SK-N-SH (cell line): ENCODE measurements around the gene HRH2. TPM values are rescaled to one million over a fixed set of nuclear protein-coding genes. Genes with fewer than 3 reads are reported as not detected.

Source experiments
- CTCF ChIA-PET: fragments of 300-600, 350-600 bp; formaldehyde crosslinking; extraction: SDS; loops from one replicate; lab custom pipeline; 2021; lab: Yijun Ruan, JAX
- POLR2A ChIA-PET: fragments of 350-600 bp; sonication (Branson Sonifier 250); formaldehyde crosslinking; extraction: SDS; loops from one replicate; lab custom pipeline; 2020; ENCODE audit warnings: antibody characterized with exemption, inconsistent platforms; lab: Yijun Ruan, JAX
- DNase-seq: peaks from one replicate; pipeline ENCODE4 v3.0.0; 2012
- H2AFZ ChIP-seq: fragments of 200-600 bp; sonication (generic); 2 replicates; pipeline ENCODE4 v1.8.1; 2016; ENCODE audit warnings: antibody characterized with exemption, mild to moderate bottlenecking, low read depth
- H3F3A ChIP-seq: fragments of 200-600 bp; sonication (generic); replicated peaks from 2 replicates; pipeline ENCODE3; 2016; ENCODE audit warnings: antibody characterized with exemption, mild to moderate bottlenecking; ENCODE audit not compliant: insufficient read depth
- H3K27ac ChIP-seq, 2 experiments: fragments of 200-500 bp in 1 of 2; fragments of 200-600 bp in 1 of 2; sonication (Bioruptor generic) in 1 of 2; sonication (generic), shearing (Covaris generic) in 1 of 2; 2 replicates each; pipeline versions ENCODE4 v1.5.1 to v1.6.1; 2014 to 2016; ENCODE audit warnings: low read depth in 2 of 2, inconsistent platforms in 1 of 2, low read length in 1 of 2, mild to moderate bottlenecking in 1 of 2, mixed read lengths in 1 of 2
- H3K27me3 ChIP-seq: fragments of 200-600 bp; sonication (generic), shearing (Covaris generic); 2 replicates; pipeline ENCODE4 v1.6.1; 2016; ENCODE audit warnings: mixed run types; ENCODE audit not compliant: insufficient read depth
- H3K36me3 ChIP-seq, 2 experiments: fragments of 200-500 bp in 1 of 2; fragments of 200-600 bp in 1 of 2; sonication (Bioruptor generic) in 1 of 2; sonication (generic) in 1 of 2; replicated peaks in 1 of 2; 2 replicates each; pipeline versions ENCODE3 to v1.5.1; 2014 to 2016; ENCODE audit warnings: low read length in 1 of 2, mild to moderate bottlenecking in 1 of 2; ENCODE audit not compliant: insufficient read depth in 2 of 2, control insufficient read depth in 1 of 2
- H3K4me1 ChIP-seq, 2 experiments: fragments of 200-500 bp in 1 of 2; fragments of 200-600 bp in 1 of 2; sonication (Bioruptor generic) in 1 of 2; sonication (generic), shearing (Covaris generic) in 1 of 2; 2 replicates each; pipeline versions ENCODE4 v1.5.1 to v1.6.1; 2014 to 2016; ENCODE audit warnings: low read depth in 1 of 2, low read length in 1 of 2, mixed run types in 1 of 2; ENCODE audit not compliant: insufficient read depth in 2 of 2, control insufficient read depth in 1 of 2
- H3K4me2 ChIP-seq: fragments of 200-600 bp; sonication (generic), shearing (Covaris generic); 2 replicates; pipeline ENCODE4 v1.6.1; 2017; ENCODE audit warnings: mixed run types
- H3K4me3 ChIP-seq, 2 experiments: fragments of 200-500 bp in 1 of 2; fragments of 200-600 bp in 1 of 2; sonication (Bioruptor generic) in 1 of 2; sonication (generic), shearing (Covaris generic) in 1 of 2; 2 replicates each; pipeline versions ENCODE4 v1.5.1 to v1.8.1; 2014 to 2016; ENCODE audit warnings: low read depth in 2 of 2, inconsistent platforms in 1 of 2, low read length in 1 of 2, mild to moderate bottlenecking in 1 of 2, mixed read lengths in 1 of 2, moderate library complexity in 1 of 2
- H3K79me2 ChIP-seq: fragments of 200-600 bp; sonication (generic); 2 replicates; pipeline ENCODE4 v1.8.1; 2017; ENCODE audit warnings: mild to moderate bottlenecking; ENCODE audit not compliant: insufficient read depth
- H3K9ac ChIP-seq: fragments of 200-600 bp; sonication (generic); 2 replicates; pipeline ENCODE4 v1.6.1; 2017; ENCODE audit warnings: mixed run types
- H3K9me2 ChIP-seq: fragments of 200-600 bp; sonication (generic); 2 replicates; pipeline ENCODE4 v1.6.1; 2017; ENCODE audit warnings: mixed run types
- H3K9me3 ChIP-seq: fragments of 200-600 bp; sonication (generic); 2 replicates; pipeline ENCODE4 v1.6.1; 2017; ENCODE audit warnings: mixed run types, mild to moderate bottlenecking, moderate library complexity
- H4K20me1 ChIP-seq: fragments of 200-600 bp; sonication (generic); 2 replicates; pipeline ENCODE4 v1.6.1; 2017; ENCODE audit warnings: mild to moderate bottlenecking, mixed run types; ENCODE audit not compliant: insufficient read depth
- ELF1 ChIP-seq: IDR thresholded peaks from 2 replicates; pipeline ENCODE4 v1.4.0; 2012
- EP300 ChIP-seq, 2 experiments: IDR thresholded peaks; 2 replicates each; pipeline versions ENCODE4 v1.4.0 to v1.6.1; 2012; ENCODE audit warnings: borderline replicate concordance in 1 of 2, low read depth in 1 of 2, low read length in 1 of 2
- EZH2phosphoT487 ChIP-seq: fragments of 200-600 bp; sonication (generic); IDR thresholded peaks from 2 replicates; pipeline ENCODE4 v1.6.1; 2017; ENCODE audit warnings: low read depth, mixed run types, mild to moderate bottlenecking, antibody characterized with exemption, moderate library complexity, borderline replicate concordance
- FOSL2 ChIP-seq: IDR thresholded peaks from 2 replicates; pipeline ENCODE4 v1.4.0; 2012; ENCODE audit warnings: low read depth, mild to moderate bottlenecking, moderate library complexity, borderline replicate concordance
- JUND ChIP-seq: IDR thresholded peaks from 2 replicates; pipeline ENCODE4 v1.4.0; 2012
- MEF2A ChIP-seq: IDR thresholded peaks from 2 replicates; pipeline ENCODE4 v1.4.0; 2012; ENCODE audit warnings: low read depth, borderline replicate concordance
- NFIC ChIP-seq: IDR thresholded peaks from 2 replicates; pipeline ENCODE4 v1.4.0; 2012; ENCODE audit warnings: borderline replicate concordance
- RFX5 ChIP-seq: IDR thresholded peaks from 2 replicates; pipeline ENCODE4 v1.6.1; 2012; ENCODE audit warnings: mild to moderate bottlenecking, improper control_type of control experiment, low read length
- TEAD4 ChIP-seq: IDR thresholded peaks from 2 replicates; pipeline ENCODE4 v1.4.0; 2012; ENCODE audit warnings: mild to moderate bottlenecking, borderline replicate concordance; ENCODE audit not compliant: insufficient read depth
- WGBS: methylation state at CpG from one replicate; pipeline ENCODE4 v1.1.6; 2017; ENCODE audit warnings: low lambda C conversion rate; 5-methylcytosine and 5-hydroxymethylcytosine counted together
- polyA plus RNA-seq, 3 experiments: library from polyadenylated mRNA; depleted of rRNA; stranded (reverse); fragments of >200 nt; gene quantifications; 2 replicates each; pipeline ENCODE4 v1.2.3, GENCODE V29; 2012
- TF ChIP-seq, protein P1 (sequence below): fragments of 200-600 bp; sonication (generic); IDR thresholded peaks from 2 replicates; pipeline ENCODE4 v1.6.1; 2017; ENCODE audit warnings: antibody characterized with exemption, mild to moderate bottlenecking, moderate library complexity
- TF ChIP-seq, protein P2 (sequence below): fragments of 150-350 bp; IDR thresholded peaks from 2 replicates; pipeline ENCODE4 v1.6.1; 2017; ENCODE audit warnings: antibody characterized with exemption, low read length, low read depth, borderline replicate concordance
- TF ChIP-seq, protein P3 (sequence below): IDR thresholded peaks from 2 replicates; pipeline ENCODE4 v1.6.1; 2012; ENCODE audit warnings: mild to moderate bottlenecking, low read depth, low read length, moderate library complexity
- TF ChIP-seq, protein P4 (sequence below): fragments of 150-350 bp; IDR thresholded peaks from 2 replicates; pipeline ENCODE4 v1.6.1; 2016; ENCODE audit warnings: mild to moderate bottlenecking, low read depth, low read length

HRH2 gene
- polyA plus RNA-seq, 1 of the 3 experiments (the other 2 are of a cell fraction): 0.08 TPM

DNA sequence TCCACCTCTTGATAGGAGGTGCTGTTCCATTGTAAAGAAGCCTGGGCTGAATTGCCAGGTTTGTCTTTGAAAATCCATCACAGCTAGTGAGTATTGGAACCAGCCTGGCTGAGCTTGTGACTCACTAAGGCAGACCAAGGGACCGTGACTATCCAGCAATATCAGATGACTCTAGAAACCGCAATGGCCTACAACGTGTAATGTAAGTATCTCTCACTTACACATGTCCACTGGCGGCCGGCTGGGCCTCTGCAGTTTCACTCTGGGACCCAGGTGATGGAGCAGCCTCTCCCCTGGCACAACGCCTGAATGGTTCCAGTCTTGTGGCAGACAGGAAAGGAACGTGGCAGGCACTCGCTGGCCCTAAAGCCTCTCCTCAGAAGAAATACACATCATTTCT lies 3.1 kb upstream of the HRH2 start:
- Histone ChIP-seq H4K20me1 (no peaks in the 10 kb centered on the region), H3K4me2 (no peak overlapping the region), H3K9me2 (no peaks in the 10 kb centered on the region), H3K36me3 (no peaks in the 10 kb centered on the region), H3K79me2 (no peaks in the 10 kb centered on the region), H3K9ac (no peak overlapping the region), H3K4me1 (no peaks in the 10 kb centered on the region; a peak in 1 of 4 replicates), H2AFZ (no peak overlapping the region), H3F3A (no peaks in the 10 kb centered on the region), H3K27me3 (no peaks in the 10 kb centered on the region; the same call in 1 of the 2 replicates), H3K9me3 (no peaks in the 10 kb centered on the region), H3K4me3 (no peak overlapping the region), H3K27ac (no peak overlapping the region)
- no peak for TF ChIP-seq RFX5
- no peak for TF ChIP-seq TEAD4
- no peak for TF ChIP-seq EP300 (IDR thresholded peaks at IDR 0.05; ENCODE audit: borderline replicate concordance in 1 of 2, low read depth in 1 of 2, low read length in 1 of 2)
- 46% methylated on average over 6 of the region's 8 CpGs for WGBS
- CTCF ChIA-PET: interaction anchor here (1.8 kb wide), 1 partner anchor 75 kb away, joined by 9 read pairs; no protein-coding TSS in a partner anchor
- POLR2A ChIA-PET: no interaction called here
- no peak for DNase-seq

GRCh38 chr5:175655411-175655810 lies 2.5 kb upstream of the HRH2 start:
- Histone ChIP-seq H3K79me2 (no peaks in the 10 kb centered on the region), H3K9me2 (no peaks in the 10 kb centered on the region), H4K20me1 (no peaks in the 10 kb centered on the region), H3K36me3 (no peaks in the 10 kb centered on the region), H3K27me3 (no peaks in the 10 kb centered on the region; the same call in 1 of the 2 replicates), H3K4me2 (no peak overlapping the region), H3K9ac (no peak overlapping the region), H2AFZ (no peak overlapping the region), H3K4me1 (no peaks in the 10 kb centered on the region; a peak in 1 of 4 replicates), H3K27ac (no peak overlapping the region), H3F3A (no peaks in the 10 kb centered on the region), H3K9me3 (no peaks in the 10 kb centered on the region)
- POLR2A ChIA-PET: no interaction called here
- CTCF ChIA-PET: interaction anchor here (1.2 kb wide), 1 partner anchor 74 kb away, joined by 4 read pairs; no protein-coding TSS in a partner anchor
- no peak for DNase-seq
- TF ChIP-seq JUND: no peak
- TF ChIP-seq, all 33 proteins: peak for 0
- H3K4me3 ChIP-seq: no peak overlapping the region
- WGBS: 57% methylated on average over 2 of the region's 2 CpGs

- Histone ChIP-seq H3K4me3 (no peak overlapping the region), H3K9ac (no peak overlapping the region), H3F3A (no peaks in the 10 kb centered on the region), H3K79me2 (no peaks in the 10 kb centered on the region), H2AFZ (no peak overlapping the region), H3K27ac (no peak overlapping the region), H4K20me1 (no peaks in the 10 kb centered on the region), H3K4me2 (no peak overlapping the region), H3K9me2 (no peaks in the 10 kb centered on the region), H3K27me3 (no peaks in the 10 kb centered on the region; the same call in 1 of the 2 replicates), H3K36me3 (no peaks in the 10 kb centered on the region), H3K4me1 (no peaks in the 10 kb centered on the region; a peak in 1 of 4 replicates), H3K9me3 (no peaks in the 10 kb centered on the region)
- WGBS: 52% methylated on average over 7 of the region's 8 CpGs
- DNase-seq: no peak
- ChIA-PET POLR2A (no interaction called here), CTCF (interaction anchor here (0.7 to 1.8 kb wide), 3 partner anchors 15 to 123 kb away, joined by 3 to 6 read pairs (median 4); no protein-coding TSS in a partner anchor)
- TF ChIP-seq NFIC (no peak), RFX5 (no peak), JUND (no peak), ELF1 (no peak), FOSL2 (no peak), TEAD4 (no peak), MEF2A (no peak), EZH2phosphoT487 (no peak)
- TF ChIP-seq, protein P1, sequence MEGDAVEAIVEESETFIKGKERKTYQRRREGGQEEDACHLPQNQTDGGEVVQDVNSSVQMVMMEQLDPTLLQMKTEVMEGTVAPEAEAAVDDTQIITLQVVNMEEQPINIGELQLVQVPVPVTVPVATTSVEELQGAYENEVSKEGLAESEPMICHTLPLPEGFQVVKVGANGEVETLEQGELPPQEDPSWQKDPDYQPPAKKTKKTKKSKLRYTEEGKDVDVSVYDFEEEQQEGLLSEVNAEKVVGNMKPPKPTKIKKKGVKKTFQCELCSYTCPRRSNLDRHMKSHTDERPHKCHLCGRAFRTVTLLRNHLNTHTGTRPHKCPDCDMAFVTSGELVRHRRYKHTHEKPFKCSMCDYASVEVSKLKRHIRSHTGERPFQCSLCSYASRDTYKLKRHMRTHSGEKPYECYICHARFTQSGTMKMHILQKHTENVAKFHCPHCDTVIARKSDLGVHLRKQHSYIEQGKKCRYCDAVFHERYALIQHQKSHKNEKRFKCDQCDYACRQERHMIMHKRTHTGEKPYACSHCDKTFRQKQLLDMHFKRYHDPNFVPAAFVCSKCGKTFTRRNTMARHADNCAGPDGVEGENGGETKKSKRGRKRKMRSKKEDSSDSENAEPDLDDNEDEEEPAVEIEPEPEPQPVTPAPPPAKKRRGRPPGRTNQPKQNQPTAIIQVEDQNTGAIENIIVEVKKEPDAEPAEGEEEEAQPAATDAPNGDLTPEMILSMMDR: no peak
- TF ChIP-seq, protein P2, sequence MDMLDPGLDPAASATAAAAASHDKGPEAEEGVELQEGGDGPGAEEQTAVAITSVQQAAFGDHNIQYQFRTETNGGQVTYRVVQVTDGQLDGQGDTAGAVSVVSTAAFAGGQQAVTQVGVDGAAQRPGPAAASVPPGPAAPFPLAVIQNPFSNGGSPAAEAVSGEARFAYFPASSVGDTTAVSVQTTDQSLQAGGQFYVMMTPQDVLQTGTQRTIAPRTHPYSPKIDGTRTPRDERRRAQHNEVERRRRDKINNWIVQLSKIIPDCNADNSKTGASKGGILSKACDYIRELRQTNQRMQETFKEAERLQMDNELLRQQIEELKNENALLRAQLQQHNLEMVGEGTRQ: no peak
- TF ChIP-seq, protein P3, sequence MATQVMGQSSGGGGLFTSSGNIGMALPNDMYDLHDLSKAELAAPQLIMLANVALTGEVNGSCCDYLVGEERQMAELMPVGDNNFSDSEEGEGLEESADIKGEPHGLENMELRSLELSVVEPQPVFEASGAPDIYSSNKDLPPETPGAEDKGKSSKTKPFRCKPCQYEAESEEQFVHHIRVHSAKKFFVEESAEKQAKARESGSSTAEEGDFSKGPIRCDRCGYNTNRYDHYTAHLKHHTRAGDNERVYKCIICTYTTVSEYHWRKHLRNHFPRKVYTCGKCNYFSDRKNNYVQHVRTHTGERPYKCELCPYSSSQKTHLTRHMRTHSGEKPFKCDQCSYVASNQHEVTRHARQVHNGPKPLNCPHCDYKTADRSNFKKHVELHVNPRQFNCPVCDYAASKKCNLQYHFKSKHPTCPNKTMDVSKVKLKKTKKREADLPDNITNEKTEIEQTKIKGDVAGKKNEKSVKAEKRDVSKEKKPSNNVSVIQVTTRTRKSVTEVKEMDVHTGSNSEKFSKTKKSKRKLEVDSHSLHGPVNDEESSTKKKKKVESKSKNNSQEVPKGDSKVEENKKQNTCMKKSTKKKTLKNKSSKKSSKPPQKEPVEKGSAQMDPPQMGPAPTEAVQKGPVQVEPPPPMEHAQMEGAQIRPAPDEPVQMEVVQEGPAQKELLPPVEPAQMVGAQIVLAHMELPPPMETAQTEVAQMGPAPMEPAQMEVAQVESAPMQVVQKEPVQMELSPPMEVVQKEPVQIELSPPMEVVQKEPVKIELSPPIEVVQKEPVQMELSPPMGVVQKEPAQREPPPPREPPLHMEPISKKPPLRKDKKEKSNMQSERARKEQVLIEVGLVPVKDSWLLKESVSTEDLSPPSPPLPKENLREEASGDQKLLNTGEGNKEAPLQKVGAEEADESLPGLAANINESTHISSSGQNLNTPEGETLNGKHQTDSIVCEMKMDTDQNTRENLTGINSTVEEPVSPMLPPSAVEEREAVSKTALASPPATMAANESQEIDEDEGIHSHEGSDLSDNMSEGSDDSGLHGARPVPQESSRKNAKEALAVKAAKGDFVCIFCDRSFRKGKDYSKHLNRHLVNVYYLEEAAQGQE: no peak
- TF ChIP-seq, protein P4, sequence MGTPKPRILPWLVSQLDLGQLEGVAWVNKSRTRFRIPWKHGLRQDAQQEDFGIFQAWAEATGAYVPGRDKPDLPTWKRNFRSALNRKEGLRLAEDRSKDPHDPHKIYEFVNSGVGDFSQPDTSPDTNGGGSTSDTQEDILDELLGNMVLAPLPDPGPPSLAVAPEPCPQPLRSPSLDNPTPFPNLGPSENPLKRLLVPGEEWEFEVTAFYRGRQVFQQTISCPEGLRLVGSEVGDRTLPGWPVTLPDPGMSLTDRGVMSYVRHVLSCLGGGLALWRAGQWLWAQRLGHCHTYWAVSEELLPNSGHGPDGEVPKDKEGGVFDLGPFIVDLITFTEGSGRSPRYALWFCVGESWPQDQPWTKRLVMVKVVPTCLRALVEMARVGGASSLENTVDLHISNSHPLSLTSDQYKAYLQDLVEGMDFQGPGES: no peak
Observed at GRCh38 chr5:175656966-175657365, 905 bp upstream of the HRH2 start.
